Left ventricle myocardium inferior (tissue), 1 donor: ENCODE measurements around the gene TAL1. TPM values are rescaled to one million over a fixed set of nuclear protein-coding genes. Genes with fewer than 3 reads are reported as not detected.
"Not testable (repeated sequence)": the region's sequence is repeated elsewhere in the genome, so short reads cannot be mapped to it uniquely, and the experiment has no call there.

Experiments
- DNase-seq: peaks from one replicate; pipeline ENCODE4 v3.0.0-alpha.2; 2020
- H3K27ac ChIP-seq: fragments of 200-600 bp; replicated peaks from 2 replicates; pipeline ENCODE4 v1.8.0; 2021
- H3K27me3 ChIP-seq: fragments of 200-600 bp; 2 replicates; pipeline ENCODE4 v1.8.0; 2021; ENCODE audit warnings: low read depth
- H3K36me3 ChIP-seq: fragments of 200-600 bp; 2 replicates; pipeline ENCODE4 v1.8.0; 2021
- H3K4me1 ChIP-seq: fragments of 200-600 bp; 2 replicates; pipeline ENCODE4 v1.8.0; 2021
- H3K4me3 ChIP-seq: fragments of 200-600 bp; 2 replicates; pipeline ENCODE4 v1.8.0; 2021; ENCODE audit warnings: mild to moderate bottlenecking, moderate library complexity
- H3K9me3 ChIP-seq: fragments of 200-600 bp; replicated peaks from 2 replicates; pipeline ENCODE4 v1.8.0; 2021
- intact Hi-C: fragments of 100-400 bp; cut with micrococcal nuclease; formaldehyde crosslinking; loops from one replicate; pipeline ENCODE4 v1.11.0; 2022
- total RNA-seq: library from RNA; stranded (reverse); fragmentation: NEBNext Ultra II Directional; extraction: Animal tissue kit (Norgen Biotek cat#: 25700); gene quantifications from one replicate; pipeline ENCODE4 v1.2.1, GENCODE V29; 2021
- TF ChIP-seq, protein P1 (sequence below): fragments of 200-600 bp; IDR thresholded peaks from 2 replicates; pipeline ENCODE4 v1.8.0; 2021; ENCODE audit warnings: antibody characterized with exemption, mild to moderate bottlenecking, borderline replicate concordance
- donor health status: DM: no; HTN: yes; CAD: no; lungs with severe emphysema.

The TAL1 gene
- total RNA-seq, 1 donor from 2014 or later = 4.3 TPM

- Histone ChIP-seq H3K9me3 (no peaks in the 10 kb centered on the region), H3K36me3 (no peaks in the 10 kb centered on the region), H3K4me3 (no peak overlapping the region), H3K27me3 (peaks cover 66% of the 10 kb centered on the region), H3K27ac (no peak overlapping the region), H3K4me1 (peaks cover 22% of the 10 kb centered on the region)
- intact Hi-C loops = no loop called here
- TF ChIP-seq, protein P1, sequence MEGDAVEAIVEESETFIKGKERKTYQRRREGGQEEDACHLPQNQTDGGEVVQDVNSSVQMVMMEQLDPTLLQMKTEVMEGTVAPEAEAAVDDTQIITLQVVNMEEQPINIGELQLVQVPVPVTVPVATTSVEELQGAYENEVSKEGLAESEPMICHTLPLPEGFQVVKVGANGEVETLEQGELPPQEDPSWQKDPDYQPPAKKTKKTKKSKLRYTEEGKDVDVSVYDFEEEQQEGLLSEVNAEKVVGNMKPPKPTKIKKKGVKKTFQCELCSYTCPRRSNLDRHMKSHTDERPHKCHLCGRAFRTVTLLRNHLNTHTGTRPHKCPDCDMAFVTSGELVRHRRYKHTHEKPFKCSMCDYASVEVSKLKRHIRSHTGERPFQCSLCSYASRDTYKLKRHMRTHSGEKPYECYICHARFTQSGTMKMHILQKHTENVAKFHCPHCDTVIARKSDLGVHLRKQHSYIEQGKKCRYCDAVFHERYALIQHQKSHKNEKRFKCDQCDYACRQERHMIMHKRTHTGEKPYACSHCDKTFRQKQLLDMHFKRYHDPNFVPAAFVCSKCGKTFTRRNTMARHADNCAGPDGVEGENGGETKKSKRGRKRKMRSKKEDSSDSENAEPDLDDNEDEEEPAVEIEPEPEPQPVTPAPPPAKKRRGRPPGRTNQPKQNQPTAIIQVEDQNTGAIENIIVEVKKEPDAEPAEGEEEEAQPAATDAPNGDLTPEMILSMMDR = no peak
- DNase-seq = no peak
These were observed 22.9 kb downstream of the TAL1 start for GRCh38 chr1:47209091-47209490.

GRCh38 chr1:47208374-47208850, 23.6 kb downstream of the TAL1 start:
- Histone ChIP-seq H3K4me1 (peaks cover 22% of the 10 kb centered on the region), H3K27ac (no peak overlapping the region), H3K4me3 (no peak overlapping the region), H3K36me3 (no peaks in the 10 kb centered on the region), H3K27me3 (peaks cover 66% of the 10 kb centered on the region), H3K9me3 (no peaks in the 10 kb centered on the region)
- intact Hi-C loops = no loop called here
- no peak for DNase-seq
- TF ChIP-seq, protein P1 = no peak

GRCh38 chr1:47207803-47208373, 24.1 kb downstream of the TAL1 start:
- Histone ChIP-seq H3K27ac (no peak overlapping the region), H3K36me3 (no peaks in the 10 kb centered on the region), H3K4me3 (no peak overlapping the region), H3K4me1 (peaks cover 17% of the 10 kb centered on the region), H3K27me3 (peaks cover 66% of the 10 kb centered on the region), H3K9me3 (peaks cover 4% of the 10 kb centered on the region)
- TF ChIP-seq, protein P1 = no peak
- intact Hi-C loops = no loop called here
- DNase-seq = no peak

- H3K27me3 ChIP-seq = peaks cover 62% of the 10 kb centered on the region
- peaks cover 7% of the 10 kb centered on the region for H3K9me3 ChIP-seq
- no peaks in the 10 kb centered on the region for H3K36me3 ChIP-seq
- no peak overlapping the region for H3K27ac ChIP-seq
- H3K4me1 ChIP-seq = no peaks in the 10 kb centered on the region
- no peak overlapping the region for H3K4me3 ChIP-seq
- intact Hi-C loops = no loop called here
- no peak for DNase-seq
- TF ChIP-seq, protein P1 = no peak
These were observed 26.1 kb downstream of the TAL1 start for GRCh38 chr1:47205918-47206317.

- DNase-seq, intact Hi-C loops, H3K4me1 ChIP-seq, H3K4me3 ChIP-seq, H3K27ac ChIP-seq, H3K36me3 ChIP-seq, H3K9me3 ChIP-seq: not testable (repeated sequence)
- peaks cover 52% of the 10 kb centered on the region for H3K27me3 ChIP-seq
These were observed 28.5 kb downstream of the TAL1 start for GRCh38 chr1:47203504-47203903.

GRCh38 chr1:47201179-47201578, 30.8 kb downstream of the TAL1 start:
- no peaks in the 10 kb centered on the region for H3K36me3 ChIP-seq
- H3K4me1 ChIP-seq = peaks cover 4% of the 10 kb centered on the region
- H3K27ac ChIP-seq = no peak overlapping the region
- no peak for DNase-seq
- no peak overlapping the region for H3K4me3 ChIP-seq
- intact Hi-C loops = no loop called here
- H3K9me3 ChIP-seq = peaks cover 7% of the 10 kb centered on the region
- TF ChIP-seq, protein P1 = no peak
- peaks cover 44% of the 10 kb centered on the region for H3K27me3 ChIP-seq
